AG09319 (cell line): ENCODE measurements around the gene TMTC1.
A peak's percentile ranks its signal among the peaks of the same experiment; 100 is the strongest.

Experiments used
- DNase-seq: peaks from one replicate; pipeline ENCODE4 v3.0.0-alpha.2; 2010; ENCODE audit warnings: low read depth; ENCODE audit errors: extremely low read depth
- CTCF ChIP-seq: IDR thresholded peaks from 2 replicates; pipeline ENCODE4 v1.5.1; 2011; ENCODE audit warnings: low read depth, mild to moderate bottlenecking, inconsistent platforms, low read length, moderate library complexity

Gene TMTC1

GRCh38 chr12:29565727-29566126 lies 218.0 kb downstream of the TMTC1 start:
- no peak for TF ChIP-seq CTCF
- DNase-seq = no peak

- DNase-seq = no peak
- no peak for TF ChIP-seq CTCF
Observed at GRCh38 chr12:29564925-29565324, 218.8 kb downstream of the TMTC1 start.

GRCh38 chr12:29563636-29564035 lies 220.1 kb downstream of the TMTC1 start:
- no peak for TF ChIP-seq CTCF
- no peak for DNase-seq

- no peak for DNase-seq
- TF ChIP-seq CTCF = no peak
Observed at GRCh38 chr12:29563071-29563470, 220.7 kb downstream of the TMTC1 start.

- DNase-seq = peak; percentile 75
Observed at GRCh38 chr12:29562110-29562804, 221.5 kb downstream of the TMTC1 start.

GRCh38 chr12:29561664-29562071 lies 222.1 kb downstream of the TMTC1 start:
- no peak for TF ChIP-seq CTCF

More at GRCh38 chr12:29562110-29562804, 221.5 kb downstream of the TMTC1 start:
- TF ChIP-seq CTCF = no peak

GRCh38 chr12:29559198-29559597 lies 224.5 kb downstream of the TMTC1 start:
- TF ChIP-seq CTCF = no peak
- DNase-seq = no peak

More at GRCh38 chr12:29561664-29562071, 222.1 kb downstream of the TMTC1 start:
- no peak for DNase-seq
